K562 (cell line): Measurements from ENCODE around the gene ARL5C. TPM values are rescaled to one million over a fixed set of nuclear protein-coding genes. Genes with fewer than 3 reads are reported as not detected.

Source experiments
- CCNT2 ChIP-seq: IDR thresholded peaks from 2 replicates; pipeline ENCODE4 v1.6.1; 2011; ENCODE audit warnings: borderline replicate concordance, low read depth, mild to moderate bottlenecking, moderate library complexity, mixed read lengths, low read length; ENCODE audit not compliant: insufficient read length; ENCODE audit errors: extremely low read depth
- CEBPB ChIP-seq: fragments of 450-650 bp; IDR thresholded peaks from 2 replicates; pipeline ENCODE4 v1.6.1; 2016; ENCODE audit warnings: missing genetic modification characterization, missing compliant biosample characterization
- HNRNPUL1 ChIP-seq: fragments of 200-400 bp; formaldehyde crosslinking; IDR thresholded peaks from 2 replicates; pipeline ENCODE4 v1.6.1; 2017; ENCODE audit warnings: low read length
- KLF6 ChIP-seq: fragments of 250-450 bp; sonication (Bioruptor Pico); IDR thresholded peaks from 2 replicates; pipeline ENCODE4 v1.4.0; 2020; ENCODE audit warnings: mild to moderate bottlenecking, moderate library complexity, borderline replicate concordance
- MAZ ChIP-seq, 2 experiments: fragments of 450-650 bp in 1 of 2; sonication (generic) in 1 of 2; formaldehyde crosslinking; IDR thresholded peaks in 1 of 2; conservative IDR thresholded peaks in 1 of 2; 2 replicates each; pipeline versions ENCODE4 v1.4.0 to v1.5.0; 2020; ENCODE audit warnings: mild to moderate bottlenecking in 1 of 2, missing genetic modification reagents in 1 of 2
- NFATC3 ChIP-seq: fragments of 450-650 bp; IDR thresholded peaks from 2 replicates; pipeline ENCODE4 v1.6.1; 2017; ENCODE audit warnings: mild to moderate bottlenecking
- PPARD ChIP-seq: fragments of 250-450 bp; sonication (Bioruptor Pico); IDR thresholded peaks from 2 replicates; pipeline ENCODE4 v1.8.0; 2022; ENCODE audit warnings: inconsistent platforms, mild to moderate bottlenecking, moderate library complexity
- PRPF4 ChIP-seq: fragments of 200-400 bp; formaldehyde crosslinking; IDR thresholded peaks from one replicate; pipeline ENCODE4 v1.6.1; 2017; ENCODE audit warnings: low read length, low read depth, mild to moderate bottlenecking; ENCODE audit not compliant: insufficient read depth, poor library complexity, severe bottlenecking
- SRSF7 ChIP-seq: fragments of 200-400 bp; formaldehyde crosslinking; optimal IDR thresholded peaks from 2 replicates; pipeline ENCODE3; 2017; ENCODE audit warnings: mild to moderate bottlenecking, low read depth, low read length
- TEAD4 ChIP-seq, 2 experiments: sonication (generic) in 1 of 2; formaldehyde crosslinking in 1 of 2; IDR thresholded peaks; 2 replicates each; pipeline versions ENCODE4 v1.6.1 to v1.8.0; 2012 to 2022; ENCODE audit warnings: borderline replicate concordance in 1 of 2, inconsistent platforms in 1 of 2, low read length in 1 of 2, mild to moderate bottlenecking in 1 of 2, missing genetic modification reagents in 1 of 2
- XRCC5 ChIP-seq: fragments of 200-400 bp; formaldehyde crosslinking; IDR thresholded peaks from 2 replicates; pipeline ENCODE4 v1.6.1; 2017; ENCODE audit warnings: low read depth, mild to moderate bottlenecking, low read length
- ZBTB7A ChIP-seq: IDR thresholded peaks from 2 replicates; pipeline ENCODE4 v1.6.1; 2011; ENCODE audit warnings: low read depth, mild to moderate bottlenecking, low read length, moderate library complexity, borderline replicate concordance; ENCODE audit not compliant: control insufficient read depth
- ZNF212 ChIP-seq: fragments of 450-650 bp; formaldehyde crosslinking; IDR thresholded peaks from 2 replicates; pipeline ENCODE4 v1.4.0; 2020; ENCODE audit warnings: mild to moderate bottlenecking
- ZNF354B ChIP-seq: fragments of 250-450 bp; sonication (Bioruptor Pico); IDR thresholded peaks from 2 replicates; pipeline ENCODE4 v1.4.0; 2020
- ZSCAN32 ChIP-seq: fragments of 450-650 bp; formaldehyde crosslinking; IDR thresholded peaks from 2 replicates; pipeline ENCODE4 v1.4.0; 2020; ENCODE audit warnings: mild to moderate bottlenecking, moderate library complexity
- polyA plus RNA-seq, 8 experiments: library from polyadenylated mRNA; depleted of rRNA in 4 of 8; stranded (reverse) in 5 of 8; unstranded in 3 of 8; fragments of >200 nt; fragmentation: Nextera tagmentation in 2 of 8; fragmentation: Illumina TruSeq in 1 of 8; extraction: Ambion mirVana in 2 of 8; extraction: Trizol in 1 of 8; gene quantifications; 2 replicates each; pipeline versions ENCODE4 v1.2.1 to v1.2.3, GENCODE V29; 2011 to 2014; ENCODE audit warnings: inconsistent platforms in 1 of 8, missing spikeins in 1 of 8
- total RNA-seq, 7 experiments: library from RNA; depleted of rRNA in 6 of 7; stranded (reverse); fragments of >200 nt in 6 of 7; fragmentation: Illumina TruSeq in 2 of 7; extraction: Trizol in 2 of 7; gene quantifications; 2 replicates each; pipeline versions ENCODE4 v1.2.1 to v1.2.3, GENCODE V29; 2011 to 2021; ENCODE audit warnings: low replicate concordance in 1 of 7
- TF ChIP-seq, protein P1 (sequence below): fragments of 250-450 bp; sonication (Bioruptor Pico); IDR thresholded peaks from 2 replicates; pipeline ENCODE4 v1.8.0; 2021; ENCODE audit warnings: mild to moderate bottlenecking, moderate library complexity
- TF ChIP-seq, protein P2 (sequence below): sonication (generic); formaldehyde crosslinking; IDR thresholded peaks from 2 replicates; pipeline ENCODE4 v1.8.1; 2023; ENCODE audit warnings: mild to moderate bottlenecking, missing genetic modification reagents
- TF ChIP-seq, protein P3 (sequence below): fragments of 250-450 bp; sonication (Bioruptor Pico); IDR thresholded peaks from 2 replicates; pipeline ENCODE4 v1.8.0; 2021; ENCODE audit warnings: moderate library complexity, mild to moderate bottlenecking, inconsistent platforms
- TF ChIP-seq, protein P4 (sequence below): fragments of 450-650 bp; conservative IDR thresholded peaks from 2 replicates; pipeline ENCODE4 v1.6.1; 2016; ENCODE audit warnings: missing genetic modification characterization, low read depth, mild to moderate bottlenecking, missing compliant biosample characterization, moderate library complexity

ARL5C gene
- total and polyA plus RNA-seq, 9 of the 15 experiments (the other 6 are each of a cell fraction or from before 2014, with no cell fraction given) = not detected

DNA sequence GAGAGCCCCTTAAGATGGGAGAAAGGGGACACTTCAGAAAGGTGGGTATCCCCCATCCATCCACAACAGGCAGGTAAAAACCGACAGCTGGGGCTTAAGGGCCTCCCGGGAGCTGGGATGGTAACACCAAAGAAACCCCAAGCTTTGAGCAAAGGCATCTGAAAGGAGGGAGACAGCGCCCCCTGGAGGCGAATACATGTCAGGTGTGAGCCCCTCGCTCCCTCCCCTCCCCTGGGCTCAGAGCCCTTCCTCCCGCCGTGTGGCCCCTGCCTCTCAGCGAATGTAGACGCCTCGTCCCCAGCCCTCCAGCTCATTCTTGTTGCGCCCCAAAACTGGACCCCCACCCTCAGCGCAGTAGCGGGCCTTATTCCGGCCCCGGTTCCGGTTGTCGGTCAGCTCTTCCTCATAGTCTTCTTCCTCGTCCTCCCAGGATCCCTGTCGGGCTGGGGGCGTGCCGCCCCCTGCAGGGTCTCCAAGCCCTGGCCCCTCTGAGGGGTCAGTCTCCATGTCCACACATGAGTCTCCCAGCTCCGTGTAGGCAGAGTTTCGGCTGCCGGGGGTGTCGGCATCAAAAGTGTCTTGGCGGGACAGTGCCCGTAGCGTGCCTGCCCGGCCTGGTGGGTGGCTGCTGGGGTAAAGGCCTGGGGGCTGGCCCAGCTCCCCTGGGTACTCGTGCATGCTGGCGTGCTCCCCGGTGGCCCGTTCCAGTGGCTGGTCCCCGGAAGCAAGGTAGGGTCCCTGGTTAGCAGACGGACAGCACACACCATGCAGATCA is 9.1 kb upstream of the ARL5C start (continued):
- TF ChIP-seq PPARD (no peak), PRPF4 (no peak), ZSCAN32 (CRISPR knock-in tag) (no peak), HNRNPUL1 (no peak), ZNF354B (CRISPR knock-in tag) (no peak), TEAD4 (IDR thresholded peaks at IDR 0.05; ENCODE audit: low read length) (no peak), TEAD4 (CRISPR knock-in tag; IDR thresholded peaks at IDR 0.05; ENCODE audit: borderline replicate concordance) (no peak), ZNF212 (CRISPR knock-in tag) (no peak), CCNT2 (no peak), ZBTB7A (peak; percentile 97), CEBPB (tag) (no peak), XRCC5 (0 out of 2 replicates have a peak, but pooled peaks have one; percentile 18), SRSF7 (no peak), MAZ (CRISPR knock-in tag; conservative IDR thresholded peaks at IDR 0.05 in 1 of 2, IDR thresholded peaks at IDR 0.05 in 1 of 2) (peak in 1 of 2 experiments; percentile 84; a peak in 2 of 4 replicates), KLF6 (CRISPR knock-in tag) (no peak), NFATC3 (no peak)
- TF ChIP-seq, protein P1, sequence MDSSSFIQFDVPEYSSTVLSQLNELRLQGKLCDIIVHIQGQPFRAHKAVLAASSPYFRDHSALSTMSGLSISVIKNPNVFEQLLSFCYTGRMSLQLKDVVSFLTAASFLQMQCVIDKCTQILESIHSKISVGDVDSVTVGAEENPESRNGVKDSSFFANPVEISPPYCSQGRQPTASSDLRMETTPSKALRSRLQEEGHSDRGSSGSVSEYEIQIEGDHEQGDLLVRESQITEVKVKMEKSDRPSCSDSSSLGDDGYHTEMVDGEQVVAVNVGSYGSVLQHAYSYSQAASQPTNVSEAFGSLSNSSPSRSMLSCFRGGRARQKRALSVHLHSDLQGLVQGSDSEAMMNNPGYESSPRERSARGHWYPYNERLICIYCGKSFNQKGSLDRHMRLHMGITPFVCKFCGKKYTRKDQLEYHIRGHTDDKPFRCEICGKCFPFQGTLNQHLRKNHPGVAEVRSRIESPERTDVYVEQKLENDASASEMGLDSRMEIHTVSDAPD (CRISPR knock-in tag) = no peak
- TF ChIP-seq, protein P2, sequence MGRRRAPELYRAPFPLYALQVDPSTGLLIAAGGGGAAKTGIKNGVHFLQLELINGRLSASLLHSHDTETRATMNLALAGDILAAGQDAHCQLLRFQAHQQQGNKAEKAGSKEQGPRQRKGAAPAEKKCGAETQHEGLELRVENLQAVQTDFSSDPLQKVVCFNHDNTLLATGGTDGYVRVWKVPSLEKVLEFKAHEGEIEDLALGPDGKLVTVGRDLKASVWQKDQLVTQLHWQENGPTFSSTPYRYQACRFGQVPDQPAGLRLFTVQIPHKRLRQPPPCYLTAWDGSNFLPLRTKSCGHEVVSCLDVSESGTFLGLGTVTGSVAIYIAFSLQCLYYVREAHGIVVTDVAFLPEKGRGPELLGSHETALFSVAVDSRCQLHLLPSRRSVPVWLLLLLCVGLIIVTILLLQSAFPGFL (CRISPR knock-in tag) = no peak
- TF ChIP-seq, protein P3, sequence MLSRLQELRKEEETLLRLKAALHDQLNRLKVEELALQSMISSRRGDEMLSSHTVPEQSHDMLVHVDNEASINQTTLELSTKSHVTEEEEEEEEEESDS = no peak
- TF ChIP-seq, protein P4, sequence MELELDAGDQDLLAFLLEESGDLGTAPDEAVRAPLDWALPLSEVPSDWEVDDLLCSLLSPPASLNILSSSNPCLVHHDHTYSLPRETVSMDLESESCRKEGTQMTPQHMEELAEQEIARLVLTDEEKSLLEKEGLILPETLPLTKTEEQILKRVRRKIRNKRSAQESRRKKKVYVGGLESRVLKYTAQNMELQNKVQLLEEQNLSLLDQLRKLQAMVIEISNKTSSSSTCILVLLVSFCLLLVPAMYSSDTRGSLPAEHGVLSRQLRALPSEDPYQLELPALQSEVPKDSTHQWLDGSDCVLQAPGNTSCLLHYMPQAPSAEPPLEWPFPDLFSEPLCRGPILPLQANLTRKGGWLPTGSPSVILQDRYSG (tag) = no peak
